Mesenchymal stem cell (in vitro differentiated cells and primary cell): ENCODE results near the gene SLC34A2.

Experiments
- DNase-seq: peaks from one replicate; pipeline ENCODE4 v3.0.0-alpha.2; 2013
- H2AFZ ChIP-seq: one replicate; pipeline ENCODE4 v1.6.1; 2013; ENCODE audit warnings: low read depth, mild to moderate bottlenecking, control low read depth, inconsistent platforms, low read length, moderate library complexity
- H2AK5ac ChIP-seq: 2 replicates; pipeline ENCODE4 v1.6.1; 2013; ENCODE audit warnings: low read length, moderate library complexity, mild to moderate bottlenecking, inconsistent platforms; ENCODE audit not compliant: severe bottlenecking
- H2BK120ac ChIP-seq: one replicate; pipeline ENCODE4 v1.6.1; 2013; ENCODE audit warnings: low read depth, mild to moderate bottlenecking, inconsistent platforms, low read length, moderate library complexity
- H2BK12ac ChIP-seq, 2 experiments: one replicate each; pipeline ENCODE4 v1.6.1; 2013; ENCODE audit warnings: inconsistent platforms in 2 of 2, low read length in 2 of 2, mild to moderate bottlenecking in 2 of 2, moderate library complexity in 2 of 2, control low read depth in 1 of 2
- H2BK15ac ChIP-seq: one replicate; pipeline ENCODE4 v1.6.1; 2013; ENCODE audit warnings: mild to moderate bottlenecking, low read depth, inconsistent platforms; ENCODE audit not compliant: poor library complexity, severe bottlenecking
- H2BK5ac ChIP-seq: 2 replicates; pipeline ENCODE4 v1.6.1; 2013; ENCODE audit warnings: low read depth, mild to moderate bottlenecking, low read length, control low read depth, inconsistent platforms; ENCODE audit not compliant: poor library complexity, severe bottlenecking
- H3K14ac ChIP-seq, 2 experiments: one replicate each; pipeline ENCODE4 v1.6.1; 2013; ENCODE audit warnings: inconsistent platforms in 2 of 2, low read length in 2 of 2, control low read depth in 1 of 2, mild to moderate bottlenecking in 1 of 2, moderate library complexity in 1 of 2
- H3K18ac ChIP-seq, 2 experiments: one replicate each; pipeline ENCODE4 v1.6.1; 2013; ENCODE audit warnings: inconsistent platforms in 2 of 2, low read length in 2 of 2, control low read depth in 1 of 2, low read depth in 1 of 2, mild to moderate bottlenecking in 1 of 2
- H3K23ac ChIP-seq, 2 experiments: one replicate each; pipeline ENCODE4 v1.6.1; 2013; ENCODE audit warnings: inconsistent platforms in 2 of 2, low read length in 2 of 2, mild to moderate bottlenecking in 2 of 2, moderate library complexity in 2 of 2, control low read depth in 1 of 2
- H3K27ac ChIP-seq: 2 replicates; pipeline ENCODE4 v1.5.1; 2013; ENCODE audit warnings: mild to moderate bottlenecking, moderate library complexity, low read length, control low read depth, inconsistent platforms; ENCODE audit not compliant: poor library complexity, severe bottlenecking
- H3K27me3 ChIP-seq, 2 experiments: 2 replicates each; pipeline versions ENCODE4 v1.6.1 to v1.7.0; 2013; ENCODE audit warnings: low read length in 2 of 2, mild to moderate bottlenecking in 2 of 2, moderate library complexity in 2 of 2, control low read depth in 1 of 2, inconsistent platforms in 1 of 2; ENCODE audit not compliant: control insufficient read depth in 1 of 2, insufficient read depth in 1 of 2
- H3K36me3 ChIP-seq, 2 experiments: 2 replicates each; pipeline versions ENCODE4 v1.6.1 to v1.7.0; 2013; ENCODE audit warnings: low read length in 2 of 2, control low read depth in 1 of 2, inconsistent platforms in 1 of 2, low read depth in 1 of 2, mild to moderate bottlenecking in 1 of 2; ENCODE audit not compliant: insufficient read depth in 2 of 2, control insufficient read depth in 1 of 2
- H3K4ac ChIP-seq, 2 experiments: one replicate each; pipeline ENCODE4 v1.6.1; 2013; ENCODE audit warnings: inconsistent platforms in 2 of 2, low read length in 2 of 2, mild to moderate bottlenecking in 2 of 2, moderate library complexity in 2 of 2, control low read depth in 1 of 2, low read depth in 1 of 2
- H3K4me1 ChIP-seq: 2 replicates; pipeline ENCODE4 v1.6.1; 2013; ENCODE audit warnings: low read depth, low read length, control low read depth; ENCODE audit not compliant: control insufficient read depth, insufficient read depth
- H3K4me2 ChIP-seq: 2 replicates; pipeline ENCODE4 v1.6.1; 2013; ENCODE audit warnings: low read length, mild to moderate bottlenecking, inconsistent platforms; ENCODE audit not compliant: poor library complexity, severe bottlenecking
- H3K4me3 ChIP-seq, 2 experiments: 2 replicates each; pipeline versions ENCODE4 v1.5.1 to v1.7.0; 2013; ENCODE audit warnings: low read length in 2 of 2, mild to moderate bottlenecking in 2 of 2, control low read depth in 1 of 2, low read depth in 1 of 2; ENCODE audit not compliant: insufficient read depth in 1 of 2
- H3K79me1 ChIP-seq: replicated peaks from 2 replicates; pipeline ENCODE4 v1.6.1; 2013; ENCODE audit warnings: mild to moderate bottlenecking, control low read depth, low read length, inconsistent platforms; ENCODE audit not compliant: poor library complexity, severe bottlenecking
- H3K9ac ChIP-seq: 2 replicates; pipeline ENCODE4 v1.7.0; 2013; ENCODE audit warnings: mild to moderate bottlenecking, low read length, moderate library complexity
- H3K9me3 ChIP-seq: 2 replicates; pipeline ENCODE4 v1.7.0; 2013; ENCODE audit warnings: mild to moderate bottlenecking, low read length; ENCODE audit not compliant: control insufficient read depth
- H4K8ac ChIP-seq: one replicate; pipeline ENCODE4 v1.6.1; 2013; ENCODE audit warnings: inconsistent platforms, mild to moderate bottlenecking, low read length, moderate library complexity
- H4K91ac ChIP-seq: one replicate; pipeline ENCODE4 v1.6.1; 2013; ENCODE audit warnings: mild to moderate bottlenecking, low read length, inconsistent platforms
- WGBS: methylation state at CpG from one replicate; pipeline ENCODE4 v1.1.7; 2013; ENCODE audit warnings: mixed read lengths; 5-methylcytosine and 5-hydroxymethylcytosine counted together

Gene SLC34A2

GRCh38 chr4:25687773-25688172, 32.1 kb downstream of the SLC34A2 start:
- H2BK12ac ChIP-seq: no peak overlapping the region
- no peak overlapping the region for H2BK120ac ChIP-seq
- no peak overlapping the region for H3K23ac ChIP-seq
- DNase-seq: no peak
- H3K4me3 ChIP-seq: no peak overlapping the region
- H3K14ac ChIP-seq: no peak overlapping the region
- 92% methylated on average over 5 of the region's 7 CpGs for WGBS
- no peak overlapping the region for H2BK15ac ChIP-seq
- H3K9me3 ChIP-seq: peaks cover 5% of the 10 kb centered on the region
- no peak overlapping the region for H2AK5ac ChIP-seq
- no peak overlapping the region for H4K8ac ChIP-seq
- H2AFZ ChIP-seq: no peak overlapping the region
- no peaks in the 10 kb centered on the region for H3K79me1 ChIP-seq
- H3K36me3 ChIP-seq: no peaks in the 10 kb centered on the region
- no peak overlapping the region for H3K9ac ChIP-seq
- no peaks in the 10 kb centered on the region for H3K27me3 ChIP-seq
- no peak overlapping the region for H3K4ac ChIP-seq
- H3K27ac ChIP-seq: no peak overlapping the region
- no peak overlapping the region for H2BK5ac ChIP-seq
- no peak overlapping the region for H3K4me2 ChIP-seq
- H3K4me1 ChIP-seq: no peaks in the 10 kb centered on the region
- no peak overlapping the region for H4K91ac ChIP-seq
- H3K18ac ChIP-seq: no peak overlapping the region

GRCh38 chr4:25694466-25694865, 38.8 kb downstream of the SLC34A2 start:
- Histone ChIP-seq H4K8ac (no peak overlapping the region), H3K27me3 (peaks cover 3 to 9% of the 10 kb centered on the region in 2 experiments), H2BK12ac (no peak overlapping the region), H3K27ac (no peak overlapping the region), H2BK120ac (no peak overlapping the region), H3K79me1 (no peaks in the 10 kb centered on the region), H2AFZ (no peak overlapping the region), H3K4me1 (no peaks in the 10 kb centered on the region), H2BK15ac (no peak overlapping the region), H3K9me3 (peaks cover 5% of the 10 kb centered on the region), H4K91ac (no peak overlapping the region), H3K36me3 (no peaks in the 10 kb centered on the region), H3K23ac (no peak overlapping the region), H2AK5ac (no peak overlapping the region), H3K14ac (no peak overlapping the region), H3K4me2 (no peak overlapping the region), H3K9ac (no peak overlapping the region), H3K4ac (no peak overlapping the region), H2BK5ac (no peak overlapping the region), H3K4me3 (no peak overlapping the region), H3K18ac (no peak overlapping the region)
- WGBS: 8% methylated on average over 2 of the region's 3 CpGs
- peak; percentile 0 for DNase-seq

GRCh38 chr4:25696409-25696808, 40.8 kb downstream of the SLC34A2 start:
- Histone ChIP-seq H3K4me2 (no peak overlapping the region), H4K91ac (no peak overlapping the region), H3K18ac (no peak overlapping the region), H3K27me3 (peaks cover 3 to 9% of the 10 kb centered on the region in 2 experiments), H4K8ac (no peak overlapping the region), H3K4me1 (no peaks in the 10 kb centered on the region), H3K79me1 (no peaks in the 10 kb centered on the region), H3K4ac (no peak overlapping the region), H3K14ac (no peak overlapping the region), H2BK15ac (no peak overlapping the region), H2BK5ac (no peak overlapping the region), H3K27ac (no peak overlapping the region), H3K23ac (no peak overlapping the region), H2BK120ac (no peak overlapping the region), H2AK5ac (no peak overlapping the region), H3K9ac (no peak overlapping the region), H3K9me3 (no peaks in the 10 kb centered on the region), H2BK12ac (no peak overlapping the region), H3K36me3 (no peaks in the 10 kb centered on the region), H2AFZ (no peak overlapping the region), H3K4me3 (no peak overlapping the region)
- WGBS: 58% methylated on average over 5 of the region's 5 CpGs
- DNase-seq: no peak

GRCh38 chr4:25697516-25697915, 41.9 kb downstream of the SLC34A2 start:
- Histone ChIP-seq H2BK120ac (no peak overlapping the region), H4K91ac (no peak overlapping the region), H3K4ac (no peak overlapping the region), H3K36me3 (no peaks in the 10 kb centered on the region), H3K4me1 (no peaks in the 10 kb centered on the region), H2BK5ac (no peak overlapping the region), H3K9ac (no peak overlapping the region), H2AK5ac (no peak overlapping the region), H3K4me3 (no peak overlapping the region), H3K18ac (no peak overlapping the region), H3K23ac (no peak overlapping the region), H3K27me3 (peaks cover 3 to 9% of the 10 kb centered on the region in 2 experiments), H3K9me3 (no peaks in the 10 kb centered on the region), H3K14ac (no peak overlapping the region), H2AFZ (no peak overlapping the region), H3K79me1 (no peaks in the 10 kb centered on the region), H3K27ac (no peak overlapping the region), H2BK15ac (no peak overlapping the region), H2BK12ac (no peak overlapping the region), H3K4me2 (no peak overlapping the region), H4K8ac (no peak overlapping the region)
- 92% methylated on average over 4 of the region's 5 CpGs for WGBS
- DNase-seq: no peak
